Fibroblast of lung (primary cell): Measurements from ENCODE around the gene CD164L2. TPM values are rescaled to one million over a fixed set of nuclear protein-coding genes. Genes with fewer than 3 reads are reported as not detected.

Experiments used
- DNase-seq, 2 donors: peaks; one replicate each; pipeline versions ENCODE4 v3.0.0 to v3.0.0-alpha.2; 2010; ENCODE audit warnings: low read depth in 2 of 2
- H2AFZ ChIP-seq: 2 replicates; pipeline ENCODE4 v1.5.1; 2012; ENCODE audit warnings: low read length, control low read depth, inconsistent platforms
- H3K27ac ChIP-seq: 2 replicates; pipeline ENCODE4 v1.5.1; 2011; ENCODE audit warnings: low read length, control low read depth; ENCODE audit not compliant: insufficient read depth
- H3K27me3 ChIP-seq: 2 replicates; pipeline ENCODE4 v1.5.1; 2011; ENCODE audit warnings: mild to moderate bottlenecking, low read length; ENCODE audit not compliant: control insufficient read depth, insufficient read depth
- H3K36me3 ChIP-seq: 2 replicates; pipeline ENCODE4 v1.5.1; 2011; ENCODE audit warnings: low read length; ENCODE audit not compliant: control insufficient read depth, insufficient read depth
- H3K4me1 ChIP-seq: 2 replicates; pipeline ENCODE4 v1.5.1; 2011; ENCODE audit warnings: low read length; ENCODE audit not compliant: control insufficient read depth, insufficient read depth; ENCODE audit errors: extremely low read depth
- H3K4me2 ChIP-seq: 2 replicates; pipeline ENCODE4 v1.5.1; 2011; ENCODE audit warnings: low read length, control low read depth; ENCODE audit not compliant: insufficient read depth; ENCODE audit errors: extremely low read depth
- H3K4me3 ChIP-seq, 4 experiments: fragments of 200-600 bp in 1 of 4; sonication (generic) in 1 of 4; replicated peaks in 1 of 4; 2 replicates each; pipeline ENCODE4 v1.5.1; 2011 to 2016; ENCODE audit warnings: low read length in 4 of 4, low read depth in 3 of 4, mild to moderate bottlenecking in 3 of 4, control low read depth in 2 of 4, inconsistent platforms in 1 of 4, mixed read lengths in 1 of 4; ENCODE audit not compliant: insufficient read depth in 1 of 4; ENCODE audit errors: control extremely low read depth in 1 of 4
- H3K79me2 ChIP-seq: 2 replicates; pipeline ENCODE4 v1.5.1; 2012; ENCODE audit warnings: mild to moderate bottlenecking, low read length, inconsistent platforms; ENCODE audit not compliant: control insufficient read depth, insufficient read depth
- H3K9ac ChIP-seq: 2 replicates; pipeline ENCODE4 v1.5.1; 2011; ENCODE audit warnings: mild to moderate bottlenecking, low read length, control low read depth; ENCODE audit not compliant: insufficient read depth
- H3K9me3 ChIP-seq: 2 replicates; pipeline ENCODE4 v1.5.1; 2012; ENCODE audit warnings: low read depth, low read length; ENCODE audit not compliant: control insufficient read depth, insufficient read depth
- H4K20me1 ChIP-seq: 2 replicates; pipeline ENCODE4 v1.5.1; 2011; ENCODE audit warnings: low read length; ENCODE audit not compliant: control insufficient read depth, insufficient read depth; ENCODE audit errors: extremely low read depth
- CTCF ChIP-seq, 2 donors: IDR thresholded peaks in 1 of 2; conservative IDR thresholded peaks in 1 of 2; 1 replicate in 1 of 2; 2 replicates in 1 of 2; pipeline ENCODE4 v1.5.1; 2011 to 2012; ENCODE audit warnings: low read length in 2 of 2, control low read depth in 1 of 2, inconsistent platforms in 1 of 2, low read depth in 1 of 2, mild to moderate bottlenecking in 1 of 2
- EZH2 ChIP-seq: IDR thresholded peaks from 2 replicates; pipeline ENCODE4 v1.5.1; 2012; ENCODE audit warnings: low read length, control low read depth, mild to moderate bottlenecking; ENCODE audit errors: missing control alignments
- polyA plus RNA-seq, 2 donors: library from polyadenylated mRNA; depleted of rRNA in 1 of 2; stranded (reverse) in 1 of 2; unstranded in 1 of 2; fragments of >200 nt; gene quantifications; 2 replicates each; pipeline ENCODE4 v1.2.1, GENCODE V29; 2011 to 2012; ENCODE audit warnings: missing spikeins in 1 of 2
- total RNA-seq: library from RNA; depleted of rRNA; stranded (reverse); fragments of >200 nt; gene quantifications from 2 replicates; pipeline ENCODE4 v1.2.1, GENCODE V29; 2014

The CD164L2 gene
- total and polyA plus RNA-seq, 2 donors (not counting 1 experiment from before 2014, with no cell fraction given): not detected

DNA sequence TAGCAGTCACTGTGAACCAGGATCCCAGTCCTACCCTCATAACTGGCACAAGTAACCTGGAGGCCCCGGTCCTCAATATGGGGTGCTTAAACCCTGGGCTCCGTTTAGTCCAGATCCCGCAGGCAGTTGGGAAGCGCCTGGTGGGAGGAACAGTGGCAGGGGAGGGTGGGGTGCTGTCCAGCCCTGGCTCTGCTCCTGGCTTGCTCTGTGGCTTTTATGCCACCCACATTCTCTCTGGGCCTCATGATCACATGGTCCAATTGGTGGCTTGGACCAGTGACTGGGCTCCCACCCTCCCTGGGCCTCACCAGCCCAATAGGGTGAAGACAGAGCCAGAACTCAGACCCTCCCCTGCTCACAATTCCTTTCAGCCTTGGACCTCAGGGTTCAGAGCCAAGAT is 2.9 kb downstream of the CD164L2 start:
- no peaks in the 10 kb centered on the region for H3K9me3 ChIP-seq
- no peak overlapping the region for H3K9ac ChIP-seq
- DNase-seq: no peak
- no peak overlapping the region for H3K4me2 ChIP-seq
- no peak overlapping the region for H2AFZ ChIP-seq
- peaks cover 4% of the 10 kb centered on the region for H3K27me3 ChIP-seq
- no peak overlapping the region for H3K27ac ChIP-seq
- H3K4me1 ChIP-seq: no peaks in the 10 kb centered on the region
- H3K36me3 ChIP-seq: no peaks in the 10 kb centered on the region
- H4K20me1 ChIP-seq: no peaks in the 10 kb centered on the region
- no peak overlapping the region for H3K4me3 ChIP-seq
- TF ChIP-seq CTCF (conservative IDR thresholded peaks at IDR 0.05 in 1 of 2, IDR thresholded peaks at IDR 0.05 in 1 of 2; ENCODE audit: low read depth in 1 of 2, low read length in 2 of 2) (no peak), EZH2 (no peak)
- no peaks in the 10 kb centered on the region for H3K79me2 ChIP-seq

DNA sequence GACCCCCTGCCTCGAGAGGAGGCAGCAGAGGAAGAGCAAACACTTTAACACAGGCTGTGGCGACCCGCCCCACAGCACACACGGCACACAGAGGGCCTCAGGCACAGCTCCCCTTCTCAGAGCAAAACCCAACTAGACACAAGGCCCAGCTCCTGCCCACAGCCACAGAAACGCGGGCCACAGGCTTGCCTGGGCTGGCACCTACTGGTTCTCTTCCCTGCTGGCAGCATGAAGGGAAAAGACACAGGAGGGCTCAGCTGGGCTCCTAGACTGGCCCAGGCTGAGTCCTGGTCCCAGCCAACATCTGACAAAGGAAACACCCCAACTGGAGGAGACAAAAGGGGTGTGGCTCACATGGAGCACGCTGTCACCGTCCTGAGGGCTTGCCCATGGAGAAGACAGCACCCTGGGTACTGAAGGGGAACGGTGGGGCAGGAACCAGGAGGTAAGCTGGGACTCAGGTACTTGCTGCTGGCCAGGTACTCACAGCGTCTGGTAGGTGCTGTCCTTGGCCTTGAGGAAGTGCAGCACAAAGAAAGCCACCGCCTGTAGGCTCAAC is 3.5 kb downstream of the CD164L2 start:
- Histone ChIP-seq H3K9ac (no peak overlapping the region), H3K4me3 (no peak overlapping the region), H3K79me2 (no peaks in the 10 kb centered on the region), H3K4me2 (no peak overlapping the region), H2AFZ (no peak overlapping the region), H3K9me3 (no peaks in the 10 kb centered on the region), H3K4me1 (no peaks in the 10 kb centered on the region), H3K36me3 (no peaks in the 10 kb centered on the region), H4K20me1 (no peaks in the 10 kb centered on the region), H3K27ac (no peak overlapping the region), H3K27me3 (peaks cover 5% of the 10 kb centered on the region)
- TF ChIP-seq CTCF (conservative IDR thresholded peaks at IDR 0.05 in 1 of 2, IDR thresholded peaks at IDR 0.05 in 1 of 2; ENCODE audit: low read depth in 1 of 2, low read length in 2 of 2) (no peak), EZH2 (no peak)
- no peak for DNase-seq

GRCh38 chr1:27377760-27378495 is 5.2 kb downstream of the CD164L2 start:
- Histone ChIP-seq H3K79me2 (no peaks in the 10 kb centered on the region), H3K9me3 (no peaks in the 10 kb centered on the region), H3K4me2 (no peak overlapping the region), H3K27me3 (peaks cover 8% of the 10 kb centered on the region), H4K20me1 (no peaks in the 10 kb centered on the region), H3K27ac (no peak overlapping the region), H3K4me3 (no peak overlapping the region), H3K4me1 (no peaks in the 10 kb centered on the region), H2AFZ (no peak overlapping the region), H3K9ac (no peak overlapping the region), H3K36me3 (no peaks in the 10 kb centered on the region)
- no peak for DNase-seq
- TF ChIP-seq EZH2 (no peak), CTCF (conservative IDR thresholded peaks at IDR 0.05 in 1 of 2, IDR thresholded peaks at IDR 0.05 in 1 of 2; ENCODE audit: low read depth in 1 of 2, low read length in 2 of 2) (no peak)
